SK-N-SH treated with all-trans-retinoic acid at 6 μM for 48 hours (cell line): ENCODE data around the gene PIN1.

Experiments used
- ATAC-seq: fragments of 200-7000 bp; cut with Tn5 transposase; 3 replicates; pipeline ENCODE4 v1.9.1; 2020; ENCODE audit warnings: mild to moderate bottlenecking, moderate library complexity
- ARNTL ChIP-seq: fragments of 450-650 bp; formaldehyde crosslinking; IDR thresholded peaks from 2 replicates; pipeline ENCODE4 v1.5.0; 2020; ENCODE audit warnings: low read depth, mild to moderate bottlenecking, moderate library complexity, borderline replicate concordance
- BACH2 ChIP-seq: fragments of 250-450 bp; sonication (Bioruptor Pico); IDR thresholded peaks from 2 replicates; pipeline ENCODE4 v1.9.0; 2021; ENCODE audit warnings: mild to moderate bottlenecking, borderline replicate concordance
- CSDC2 ChIP-seq: fragments of 250-450 bp; sonication (Bioruptor Pico); IDR thresholded peaks from 2 replicates; pipeline ENCODE4 v1.5.0; 2020; ENCODE audit warnings: mild to moderate bottlenecking, moderate library complexity
- CSRNP3 ChIP-seq: fragments of 250-450 bp; sonication (Bioruptor Pico); IDR thresholded peaks from 2 replicates; pipeline ENCODE4 v1.5.1; 2021; ENCODE audit warnings: mild to moderate bottlenecking, moderate library complexity
- ESRRG ChIP-seq: fragments of 250-450 bp; sonication (Bioruptor Pico); IDR thresholded peaks from 2 replicates; pipeline ENCODE4 v1.6.1; 2021; ENCODE audit warnings: mild to moderate bottlenecking
- GLIS3 ChIP-seq: fragments of 250-450 bp; sonication (Bioruptor Pico); IDR thresholded peaks from 2 replicates; pipeline ENCODE4 v1.5.0; 2020; ENCODE audit warnings: mild to moderate bottlenecking, moderate library complexity
- ISL1 ChIP-seq: fragments of 250-450 bp; sonication (Bioruptor Pico); IDR thresholded peaks from 2 replicates; pipeline ENCODE4 v2.1.2; 2022; ENCODE audit warnings: mild to moderate bottlenecking, moderate library complexity
- OSR1 ChIP-seq: fragments of 250-450 bp; sonication (Bioruptor Pico); IDR thresholded peaks from 2 replicates; pipeline ENCODE4 v1.8.0; 2022; ENCODE audit warnings: moderate library complexity, mild to moderate bottlenecking, inconsistent platforms
- PATZ1 ChIP-seq: fragments of 250-450 bp; sonication (Bioruptor Pico); IDR thresholded peaks from 2 replicates; pipeline ENCODE4 v1.8.0; 2020; ENCODE audit warnings: mild to moderate bottlenecking, moderate library complexity, borderline replicate concordance
- POU6F1 ChIP-seq: fragments of 250-450 bp; sonication (Bioruptor Pico); IDR thresholded peaks from 2 replicates; pipeline ENCODE4 v1.8.0; 2021; ENCODE audit warnings: low read depth, mild to moderate bottlenecking, moderate library complexity, borderline replicate concordance
- PPARA ChIP-seq: fragments of 250-450 bp; sonication (Bioruptor Pico); IDR thresholded peaks from 2 replicates; pipeline ENCODE4 v1.5.0; 2020; ENCODE audit warnings: mild to moderate bottlenecking, borderline replicate concordance
- RARB ChIP-seq: fragments of 250-450 bp; sonication (Bioruptor Pico); IDR thresholded peaks from 2 replicates; pipeline ENCODE4 v1.8.0; 2021; ENCODE audit warnings: mild to moderate bottlenecking, moderate library complexity
- SNAI2 ChIP-seq: fragments of 250-450 bp; sonication (Bioruptor Pico); IDR thresholded peaks from 2 replicates; pipeline ENCODE4 v1.5.0; 2020; ENCODE audit warnings: mild to moderate bottlenecking, moderate library complexity
- TCF4 ChIP-seq: fragments of 250-450 bp; sonication (Bioruptor Pico); IDR thresholded peaks from 2 replicates; pipeline ENCODE4 v1.8.0; 2021; ENCODE audit warnings: mild to moderate bottlenecking, moderate library complexity, borderline replicate concordance
- TOX ChIP-seq: fragments of 250-450 bp; sonication (Bioruptor Pico); IDR thresholded peaks from 2 replicates; pipeline ENCODE4 v1.8.0; 2021; ENCODE audit warnings: mild to moderate bottlenecking, moderate library complexity, borderline replicate concordance
- TSHZ2 ChIP-seq: fragments of 250-450 bp; sonication (Bioruptor Pico); IDR thresholded peaks from 2 replicates; pipeline ENCODE4 v1.5.0; 2020; ENCODE audit warnings: mild to moderate bottlenecking, moderate library complexity
- ZC3H10 ChIP-seq: fragments of 250-450 bp; sonication (Bioruptor Pico); IDR thresholded peaks from 2 replicates; pipeline ENCODE4 v1.5.1; 2021; ENCODE audit warnings: mild to moderate bottlenecking, moderate library complexity
- ZFP3 ChIP-seq: fragments of 250-450 bp; sonication (Bioruptor Pico); IDR thresholded peaks from 2 replicates; pipeline ENCODE4 v1.5.0; 2020; ENCODE audit warnings: mild to moderate bottlenecking, moderate library complexity
- ZFP30 ChIP-seq: fragments of 450-650 bp; formaldehyde crosslinking; IDR thresholded peaks from 2 replicates; pipeline ENCODE4 v1.5.0; 2022; ENCODE audit warnings: mild to moderate bottlenecking, moderate library complexity
- ZNF565 ChIP-seq: fragments of 450-650 bp; formaldehyde crosslinking; conservative IDR thresholded peaks from 2 replicates; pipeline ENCODE4 v1.5.0; 2020; ENCODE audit warnings: low read depth, mild to moderate bottlenecking, moderate library complexity
- ZNF8 ChIP-seq: fragments of 450-650 bp; formaldehyde crosslinking; IDR thresholded peaks from 2 replicates; pipeline ENCODE4 v1.5.0; 2020; ENCODE audit warnings: mild to moderate bottlenecking, moderate library complexity

Gene PIN1

GRCh38 chr19:9861503-9861902, 26.4 kb downstream of the PIN1 start:
- ATAC-seq, result no peak
- no peak for TF ChIP-seq ISL1 (CRISPR knock-in tag)
- no peak for TF ChIP-seq ZFP3
- TF ChIP-seq ZNF565 (CRISPR knock-in tag), result no peak
- no peak for TF ChIP-seq ESRRG
- TF ChIP-seq ZNF8 (CRISPR knock-in tag), result no peak
- no peak for TF ChIP-seq PATZ1 (CRISPR knock-in tag)
- no peak for TF ChIP-seq ZC3H10
- TF ChIP-seq BACH2, result no peak
- TF ChIP-seq ZFP30 (CRISPR knock-in tag), result no peak

GRCh38 chr19:9862938-9863337, 27.8 kb downstream of the PIN1 start:
- TF ChIP-seq PPARA (CRISPR knock-in tag) (no peak), ARNTL (CRISPR knock-in tag) (no peak), ZNF565 (CRISPR knock-in tag) (no peak), POU6F1 (no peak), SNAI2 (no peak), CSRNP3 (no peak), ZFP30 (CRISPR knock-in tag) (no peak), TSHZ2 (no peak)
- ATAC-seq, result no peak

GRCh38 chr19:9863759-9864158, 28.6 kb downstream of the PIN1 start:
- ATAC-seq, result no peak

More at GRCh38 chr19:9863759-9864158, 28.6 kb downstream of the PIN1 start:
- no peak for TF ChIP-seq ZNF8 (CRISPR knock-in tag)
- no peak for TF ChIP-seq PATZ1 (CRISPR knock-in tag)
- TF ChIP-seq SNAI2, result no peak
- no peak for TF ChIP-seq ARNTL (CRISPR knock-in tag)
- no peak for TF ChIP-seq ZNF565 (CRISPR knock-in tag)
- TF ChIP-seq RARB (CRISPR knock-in tag), result no peak
- no peak for TF ChIP-seq ZC3H10
- TF ChIP-seq GLIS3 (CRISPR knock-in tag), result no peak
- no peak for TF ChIP-seq TCF4 (CRISPR knock-in tag)
- TF ChIP-seq ESRRG, result no peak
- no peak for TF ChIP-seq TOX (CRISPR knock-in tag)
- TF ChIP-seq ZFP30 (CRISPR knock-in tag), result no peak
- TF ChIP-seq POU6F1, result no peak
- TF ChIP-seq BACH2, result no peak
- TF ChIP-seq CSDC2 (CRISPR knock-in tag), result no peak
- no peak for TF ChIP-seq OSR1 (CRISPR knock-in tag)
- no peak for TF ChIP-seq ISL1 (CRISPR knock-in tag)
- TF ChIP-seq, all 23 proteins: peak for 0
